Ascending aorta (tissue), 2 donors: ENCODE data around the gene TTLL5. TPM values are rescaled to one million over a fixed set of nuclear protein-coding genes. Genes with fewer than 3 reads are reported as not detected.

ENCODE experiments used
- DNase-seq, 2 donors: peaks; one replicate each; pipeline ENCODE4 v3.0.0-alpha.2; 2019; ENCODE audit warnings: low spot score in 2 of 2
- H3K27ac ChIP-seq, 2 donors: fragments of 200-600 bp; sonication (generic); one replicate each; pipeline ENCODE4 v1.5.1; 2016 to 2017; ENCODE audit warnings: mild to moderate bottlenecking in 1 of 2
- H3K27me3 ChIP-seq: fragments of 200-600 bp; sonication (generic); one replicate; pipeline ENCODE4 v1.5.1; 2017
- H3K36me3 ChIP-seq, 2 donors: fragments of 200-600 bp; sonication (generic); one replicate each; pipeline ENCODE4 v1.5.1; 2016
- H3K4me1 ChIP-seq, 2 donors: fragments of 200-600 bp; sonication (generic); one replicate each; pipeline ENCODE4 v1.5.1; 2016 to 2017; ENCODE audit warnings: mild to moderate bottlenecking in 1 of 2
- H3K4me3 ChIP-seq, 2 donors: fragments of 200-600 bp; sonication (generic); one replicate each; pipeline ENCODE4 v1.5.1; 2016 to 2017; ENCODE audit warnings: mild to moderate bottlenecking in 1 of 2
- H3K9me3 ChIP-seq, 2 donors: fragments of 200-600 bp; sonication (generic); one replicate each; pipeline ENCODE4 v1.5.1; 2016
- intact Hi-C: fragments of 100-400 bp; cut with DNase I; formaldehyde crosslinking; loops from one replicate; pipeline ENCODE4 v1.15.1; 2023
- total RNA-seq: library from RNA; depleted of rRNA; stranded (reverse); fragments of >200 nt; gene quantifications from one replicate; pipeline ENCODE4 v1.1.0, GENCODE V29; 2016
- TF ChIP-seq, protein P1 (sequence below), 3 experiments: fragments of 200-600 bp in 2 of 3; fragments of 450-650 bp in 1 of 3; sonication (generic) in 2 of 3; IDR thresholded peaks; one replicate each; pipeline ENCODE4 v1.5.1; 2016 to 2019; ENCODE audit warnings: antibody characterized with exemption in 3 of 3, mild to moderate bottlenecking in 1 of 3, moderate library complexity in 1 of 3

TTLL5 gene
- total RNA-seq, 1 donor from 2014 or later = 43.1 TPM

DNA sequence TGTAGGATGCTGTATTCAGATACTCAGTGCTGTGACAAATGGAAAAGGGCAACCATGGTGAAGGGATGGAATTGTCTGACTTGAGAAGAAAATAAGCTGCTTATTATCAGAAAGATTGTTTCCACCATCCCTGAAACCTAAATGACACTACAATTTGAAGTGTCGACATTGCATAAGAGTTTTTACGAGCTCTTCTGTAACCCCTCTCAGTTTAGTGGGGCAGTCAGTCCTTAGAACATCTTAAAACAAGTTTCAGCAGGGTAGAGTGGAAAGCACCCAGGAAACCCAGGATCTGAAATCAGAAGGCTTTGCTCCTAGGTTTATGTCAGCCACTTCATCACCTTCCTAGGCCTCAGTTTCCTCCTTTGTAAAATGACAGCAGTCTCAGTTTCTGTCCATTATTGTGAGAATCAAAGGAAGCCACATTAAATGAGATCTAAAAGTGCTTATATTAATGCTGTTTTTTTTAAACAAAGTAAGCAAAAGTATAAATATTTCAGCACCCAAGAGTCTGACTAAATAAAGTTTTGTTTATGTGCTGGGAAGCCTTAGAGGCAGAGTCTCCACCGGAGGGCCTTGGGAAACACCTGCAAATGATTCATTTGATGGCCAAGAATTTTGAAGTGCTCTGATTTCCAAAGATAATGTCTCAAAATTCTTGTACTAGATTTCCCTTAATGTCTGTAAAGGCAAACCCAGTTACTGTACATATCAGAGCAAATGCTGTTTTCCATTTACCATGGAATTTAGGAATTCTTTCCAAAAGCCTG, 326.3 kb downstream of the TTLL5 start:
- H3K36me3 ChIP-seq = no peaks in the 10 kb centered on the region
- peaks cover 11 to 53% of the 10 kb centered on the region in 2 donors for H3K4me1 ChIP-seq
- no peak for DNase-seq
- no peaks in the 10 kb centered on the region for H3K27me3 ChIP-seq
- intact Hi-C loops = loop anchor here (10.0 kb wide), 3 partner anchors 163 to 1393 kb away; no protein-coding TSS in a partner anchor
- H3K4me3 ChIP-seq = no peak overlapping the region
- peak overlapping the region; percentile 31 to 100 for H3K27ac ChIP-seq
- TF ChIP-seq, protein P1, sequence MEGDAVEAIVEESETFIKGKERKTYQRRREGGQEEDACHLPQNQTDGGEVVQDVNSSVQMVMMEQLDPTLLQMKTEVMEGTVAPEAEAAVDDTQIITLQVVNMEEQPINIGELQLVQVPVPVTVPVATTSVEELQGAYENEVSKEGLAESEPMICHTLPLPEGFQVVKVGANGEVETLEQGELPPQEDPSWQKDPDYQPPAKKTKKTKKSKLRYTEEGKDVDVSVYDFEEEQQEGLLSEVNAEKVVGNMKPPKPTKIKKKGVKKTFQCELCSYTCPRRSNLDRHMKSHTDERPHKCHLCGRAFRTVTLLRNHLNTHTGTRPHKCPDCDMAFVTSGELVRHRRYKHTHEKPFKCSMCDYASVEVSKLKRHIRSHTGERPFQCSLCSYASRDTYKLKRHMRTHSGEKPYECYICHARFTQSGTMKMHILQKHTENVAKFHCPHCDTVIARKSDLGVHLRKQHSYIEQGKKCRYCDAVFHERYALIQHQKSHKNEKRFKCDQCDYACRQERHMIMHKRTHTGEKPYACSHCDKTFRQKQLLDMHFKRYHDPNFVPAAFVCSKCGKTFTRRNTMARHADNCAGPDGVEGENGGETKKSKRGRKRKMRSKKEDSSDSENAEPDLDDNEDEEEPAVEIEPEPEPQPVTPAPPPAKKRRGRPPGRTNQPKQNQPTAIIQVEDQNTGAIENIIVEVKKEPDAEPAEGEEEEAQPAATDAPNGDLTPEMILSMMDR (IDR thresholded peaks at IDR 0.05) = no peak
- no peaks in the 10 kb centered on the region for H3K9me3 ChIP-seq

DNA sequence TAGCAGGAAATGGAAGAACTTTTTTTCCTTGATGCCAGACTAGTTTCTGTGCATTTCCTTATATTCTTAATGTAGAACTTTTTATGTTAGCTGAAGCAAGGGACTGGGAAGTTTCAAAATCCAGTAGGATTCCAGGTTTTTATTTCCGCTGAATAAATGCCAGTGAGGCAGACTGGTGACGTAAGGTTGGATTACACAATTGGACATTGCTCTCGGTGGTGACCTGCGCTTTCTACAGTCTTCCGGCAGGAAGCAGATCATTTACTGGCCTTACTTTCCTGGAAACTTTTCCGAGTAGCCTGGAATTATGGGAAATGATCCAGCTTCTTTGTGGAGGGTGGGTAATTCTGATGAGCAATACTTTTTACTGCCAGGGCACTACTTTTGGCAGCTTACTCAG, 328.1 kb downstream of the TTLL5 start:
- Histone ChIP-seq H3K4me1 (peaks cover 14 to 66% of the 10 kb centered on the region in 2 donors), H3K9me3 (no peaks in the 10 kb centered on the region), H3K27ac (peak overlapping the region; percentile 87 to 100), H3K4me3 (peak overlapping the region in 1 of 2 donors; percentile 21), H3K36me3 (no peaks in the 10 kb centered on the region), H3K27me3 (no peaks in the 10 kb centered on the region)
- DNase-seq = peak in 1 of 2 donors; percentile 87
- TF ChIP-seq, protein P1 (IDR thresholded peaks at IDR 0.05) = no peak
- intact Hi-C loops = loop anchor here (10.0 kb wide), 3 partner anchors 164 to 1394 kb away; no protein-coding TSS in a partner anchor

DNA sequence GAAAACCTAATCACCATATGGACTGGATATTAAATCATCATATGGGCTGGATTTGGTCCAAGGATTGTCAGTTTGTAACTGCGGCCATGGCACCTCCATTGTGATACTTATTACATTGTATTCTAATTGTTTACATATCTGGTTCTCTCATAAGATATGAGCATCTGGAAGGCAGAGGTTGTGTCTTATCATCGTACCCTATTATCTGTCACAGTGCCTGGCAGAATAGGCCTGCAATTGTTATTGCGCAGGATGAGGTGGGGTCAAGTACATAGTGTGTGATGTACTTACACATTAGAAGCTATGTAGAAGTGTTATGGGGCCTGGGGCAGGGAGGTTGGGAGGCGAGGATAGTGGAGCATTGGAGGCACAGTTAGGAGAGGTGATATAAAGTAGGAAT, 329.3 kb downstream of the TTLL5 start:
- no peaks in the 10 kb centered on the region for H3K36me3 ChIP-seq
- intact Hi-C loops = no loop called here
- no peaks in the 10 kb centered on the region for H3K9me3 ChIP-seq
- H3K4me3 ChIP-seq = no peak overlapping the region
- H3K27me3 ChIP-seq = no peaks in the 10 kb centered on the region
- TF ChIP-seq, protein P1 (IDR thresholded peaks at IDR 0.05) = no peak
- DNase-seq = no peak
- peaks cover 14 to 73% of the 10 kb centered on the region in 2 donors for H3K4me1 ChIP-seq
- peak overlapping the region; percentile 87 to 100 for H3K27ac ChIP-seq

DNA sequence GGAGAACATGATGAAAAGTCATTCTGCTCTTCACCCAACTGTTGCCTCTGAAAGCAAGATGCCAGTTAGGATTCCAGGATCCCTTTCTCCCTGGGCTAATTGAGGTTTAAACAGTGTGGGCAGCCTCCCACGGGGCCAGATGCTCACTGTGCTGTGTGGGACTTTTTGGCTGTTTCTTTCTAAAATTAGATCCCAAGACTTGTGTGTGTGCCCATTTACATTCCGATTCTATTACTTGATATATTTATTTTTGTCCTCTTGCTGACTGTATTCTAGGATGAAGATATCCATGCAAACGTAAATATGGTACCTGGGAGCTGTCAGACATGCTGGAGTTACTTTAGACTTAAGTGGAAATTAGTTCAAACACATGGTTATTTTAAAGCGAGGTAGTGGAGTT, 330.7 kb downstream of the TTLL5 start:
- peak in 1 of 2 donors; percentile 85 for DNase-seq
- peaks cover 14 to 70% of the 10 kb centered on the region in 2 donors for H3K4me1 ChIP-seq
- H3K9me3 ChIP-seq = no peaks in the 10 kb centered on the region
- TF ChIP-seq, protein P1 (IDR thresholded peaks at IDR 0.05) = no peak
- H3K27ac ChIP-seq = peak overlapping the region; percentile 87 to 100
- intact Hi-C loops = no loop called here
- no peak overlapping the region for H3K4me3 ChIP-seq
- no peaks in the 10 kb centered on the region for H3K27me3 ChIP-seq
- H3K36me3 ChIP-seq = no peaks in the 10 kb centered on the region

DNA sequence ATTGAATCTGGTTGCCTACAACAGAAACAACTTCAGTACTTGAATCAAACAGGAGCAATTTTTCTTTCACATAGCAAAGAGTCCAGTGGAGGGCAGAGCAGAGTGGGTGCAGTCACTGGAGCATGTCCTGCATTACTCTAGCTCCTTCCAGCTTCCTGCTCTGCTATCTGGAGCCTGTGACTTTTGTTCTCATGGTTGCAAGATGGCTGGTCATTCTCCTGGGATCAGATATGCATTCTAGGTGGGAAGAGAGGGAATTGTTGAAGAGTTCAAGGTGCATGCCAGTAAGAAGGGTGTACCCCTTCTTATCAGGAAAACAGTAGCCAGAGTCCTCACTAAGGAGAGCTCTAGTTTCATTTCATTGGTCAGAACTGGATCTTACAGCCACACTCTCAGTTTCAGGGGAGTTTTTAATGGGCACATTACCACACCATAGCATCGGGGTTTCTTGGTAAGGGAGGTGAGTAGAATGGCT, 332.6 kb downstream of the TTLL5 start:
- no peak for DNase-seq
- TF ChIP-seq, protein P1 (IDR thresholded peaks at IDR 0.05) = no peak
- no peaks in the 10 kb centered on the region for H3K9me3 ChIP-seq
- peak overlapping the region; percentile 87 to 100 for H3K27ac ChIP-seq
- no peak overlapping the region for H3K4me3 ChIP-seq
- peaks cover 0 to 9% of the 10 kb centered on the region in 2 donors for H3K36me3 ChIP-seq
- peaks cover 12 to 58% of the 10 kb centered on the region in 2 donors for H3K4me1 ChIP-seq
- H3K27me3 ChIP-seq = no peaks in the 10 kb centered on the region
- intact Hi-C loops = no loop called here
